Hypothalamus (tissue), 51 donors: Measurements from ENCODE around the gene ZNF57.
A peak's percentile ranks its signal among the peaks of the same experiment; 100 is the strongest.
"Not testable (repeated sequence)": the region's sequence is repeated elsewhere in the genome, so short reads cannot be mapped to it uniquely, and the experiment has no call there.

ENCODE experiments used
- DNase-seq, 51 donors: peaks; one replicate each; lab custom pipeline; 2025; lab: John Stamatoyannopoulos, UW

The ZNF57 gene

DNA sequence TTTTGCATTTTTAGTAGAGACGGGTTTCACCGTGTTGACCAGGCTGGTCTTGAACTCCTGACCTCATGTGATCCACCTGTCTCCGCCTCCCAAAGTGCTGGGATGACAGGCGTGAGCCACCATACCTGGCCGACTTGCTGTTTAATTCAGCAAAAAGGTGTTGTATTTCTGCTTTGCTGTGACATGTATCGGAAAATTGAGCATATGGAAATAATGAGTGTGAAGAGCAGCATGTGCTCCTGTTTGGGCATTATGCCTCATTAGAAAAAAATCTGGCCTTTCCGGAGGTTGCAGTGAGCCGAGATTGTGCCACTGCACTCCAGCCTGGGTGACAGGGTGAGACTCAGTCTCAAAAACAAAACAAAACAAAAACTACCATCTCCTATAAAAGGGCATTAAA is 10.2 kb upstream of the ZNF57 start:
- not testable (repeated sequence) for DNase-seq

DNA sequence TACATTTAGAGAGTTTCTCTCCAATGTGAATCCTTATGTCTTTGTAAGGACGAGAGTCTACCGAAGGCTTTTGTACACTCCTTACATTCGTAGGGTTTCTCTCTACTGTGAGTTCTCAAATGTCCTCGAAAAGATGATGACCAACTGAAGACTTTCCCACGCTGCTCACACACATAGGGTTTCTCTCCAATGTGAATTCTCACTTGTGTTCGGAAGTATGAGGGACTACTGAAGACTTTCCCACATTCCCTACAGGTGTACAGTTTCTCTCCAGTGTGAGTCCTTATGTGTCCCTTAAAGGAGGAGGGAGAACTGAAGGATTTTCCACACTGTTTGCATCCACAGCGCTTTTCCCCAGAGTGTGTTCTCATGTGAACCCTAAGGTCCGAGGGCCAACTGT is 4.0 kb upstream of the ZNF57 start:
- DNase-seq = no peak

DNA sequence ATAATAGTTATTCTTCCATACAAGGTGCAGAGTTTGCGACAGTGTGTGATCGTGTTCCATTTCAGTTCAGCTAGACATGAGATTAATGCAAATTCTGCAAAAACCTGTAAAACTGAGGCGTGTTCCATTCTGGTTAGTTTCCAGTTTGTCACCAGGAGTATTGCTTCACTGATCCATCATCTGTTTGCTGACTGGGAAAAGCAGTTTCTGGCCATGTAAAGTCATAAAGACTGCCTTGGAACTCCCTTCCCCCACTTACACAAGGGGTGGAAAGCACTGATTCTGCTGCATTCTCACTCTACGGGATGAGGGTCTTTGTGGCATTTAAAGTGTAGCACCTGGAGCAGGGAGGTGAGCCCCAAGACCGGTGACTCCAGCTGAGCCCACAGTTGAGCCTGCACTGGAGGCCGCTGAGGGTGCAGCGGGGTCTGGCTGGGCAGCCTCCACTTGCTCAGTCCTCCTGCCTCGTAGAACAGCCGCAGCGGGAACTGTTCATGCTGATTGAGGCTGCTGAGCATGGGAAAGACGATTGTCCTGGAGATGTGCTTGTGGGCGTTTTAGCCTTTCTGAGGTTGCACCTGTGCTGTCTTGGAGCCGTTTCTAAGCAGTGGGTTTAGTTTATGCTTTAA is 2.0 kb downstream of the ZNF57 start:
- DNase-seq = no peak

DNA sequence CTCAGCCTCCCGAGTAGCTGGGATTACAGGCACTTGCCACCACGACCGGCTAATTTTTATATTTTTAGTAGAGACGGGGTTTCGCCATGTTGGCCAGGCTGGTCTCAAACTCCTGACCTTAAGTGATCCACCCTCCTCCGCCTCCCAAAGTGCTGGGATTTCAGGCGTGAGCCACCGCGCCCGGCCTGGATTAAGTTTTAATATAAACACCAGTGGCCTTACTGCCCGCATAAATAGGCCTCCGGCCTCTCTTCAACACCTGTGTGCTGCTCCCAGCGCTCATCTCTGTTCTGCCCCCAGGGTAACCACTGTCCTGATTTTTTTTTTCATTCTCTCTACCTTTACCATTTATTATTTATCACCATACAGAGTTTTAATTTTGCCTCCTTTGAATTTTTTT is 2.6 kb downstream of the ZNF57 start:
- DNase-seq = not testable (repeated sequence)

DNA sequence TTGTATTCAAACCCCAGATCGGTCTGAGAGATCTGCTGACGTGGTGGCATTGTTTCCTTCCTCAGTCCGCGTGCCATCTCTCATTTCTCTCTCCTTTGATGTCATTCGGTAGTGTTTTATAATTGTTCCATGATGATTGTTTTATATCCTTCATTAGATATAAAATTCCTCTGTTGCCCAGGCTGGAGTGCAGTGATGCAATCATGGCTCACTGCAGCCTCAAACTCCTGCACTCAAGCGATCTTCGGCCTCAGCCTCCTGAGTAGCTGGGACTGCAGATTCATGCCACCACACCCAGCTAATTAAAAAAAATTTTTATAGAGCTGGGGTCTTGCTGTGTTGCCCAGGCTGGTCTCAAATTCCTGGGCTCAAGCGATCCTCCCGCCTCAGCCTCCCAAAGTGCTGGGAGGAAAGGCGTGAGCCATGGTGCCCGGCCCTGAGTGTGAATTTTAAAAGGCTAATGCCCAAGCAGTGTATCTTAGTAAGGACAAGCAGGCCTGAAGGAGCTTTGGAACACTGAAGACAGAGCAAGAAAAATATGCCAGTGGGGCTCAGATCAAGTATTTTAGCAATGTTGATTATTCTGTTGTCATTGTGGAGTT is 5.3 kb downstream of the ZNF57 start:
- DNase-seq = no peak

DNA sequence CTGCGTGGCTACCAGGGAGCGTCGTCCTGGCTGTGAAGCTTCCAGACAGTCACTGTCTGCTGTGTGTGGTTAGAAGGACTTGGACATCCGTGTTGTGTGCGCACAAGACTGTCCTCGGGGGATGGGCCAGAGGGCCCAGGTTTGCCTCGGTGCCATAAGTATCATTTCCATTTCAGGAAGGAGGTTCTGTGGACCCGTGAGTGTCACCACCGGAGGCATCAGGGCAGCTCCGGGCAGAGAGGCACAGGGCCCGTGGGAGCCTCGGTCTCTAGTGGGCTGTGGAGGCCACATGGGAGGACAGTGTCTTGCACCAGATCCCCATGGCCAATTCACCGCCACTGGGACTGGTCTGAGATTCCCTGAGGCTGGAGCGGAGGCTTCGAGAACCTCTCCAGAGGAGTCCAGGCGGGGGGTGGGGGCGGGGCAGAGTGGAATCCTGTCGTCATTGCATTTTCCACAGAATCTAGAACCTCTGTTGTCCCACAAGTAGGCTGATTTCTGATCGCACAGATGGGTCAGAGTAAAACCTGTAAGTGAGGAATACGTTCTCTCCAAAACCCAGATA is 6.0 kb downstream of the ZNF57 start:
- no peak for DNase-seq

DNA sequence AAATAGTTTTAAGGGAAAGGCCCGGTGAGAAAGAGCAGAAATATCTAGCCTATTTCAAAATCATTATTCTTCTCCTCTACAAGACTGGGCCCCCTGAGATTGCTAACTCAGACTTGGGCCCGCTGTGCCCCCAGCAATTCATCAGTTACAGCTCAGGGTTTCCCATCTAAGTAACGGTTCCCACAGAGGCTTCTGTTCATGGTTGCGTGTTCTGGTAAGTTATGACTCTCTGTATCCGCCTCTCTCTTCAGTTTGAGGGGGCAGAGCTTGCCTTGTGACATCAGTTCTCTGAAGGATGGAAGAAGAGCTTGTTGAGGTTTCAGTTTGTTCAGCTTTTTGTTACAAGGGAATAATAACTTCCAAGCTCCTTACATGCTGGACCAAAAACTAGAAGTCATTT is 11.6 kb downstream of the ZNF57 start:
- DNase-seq = no peak

DNA sequence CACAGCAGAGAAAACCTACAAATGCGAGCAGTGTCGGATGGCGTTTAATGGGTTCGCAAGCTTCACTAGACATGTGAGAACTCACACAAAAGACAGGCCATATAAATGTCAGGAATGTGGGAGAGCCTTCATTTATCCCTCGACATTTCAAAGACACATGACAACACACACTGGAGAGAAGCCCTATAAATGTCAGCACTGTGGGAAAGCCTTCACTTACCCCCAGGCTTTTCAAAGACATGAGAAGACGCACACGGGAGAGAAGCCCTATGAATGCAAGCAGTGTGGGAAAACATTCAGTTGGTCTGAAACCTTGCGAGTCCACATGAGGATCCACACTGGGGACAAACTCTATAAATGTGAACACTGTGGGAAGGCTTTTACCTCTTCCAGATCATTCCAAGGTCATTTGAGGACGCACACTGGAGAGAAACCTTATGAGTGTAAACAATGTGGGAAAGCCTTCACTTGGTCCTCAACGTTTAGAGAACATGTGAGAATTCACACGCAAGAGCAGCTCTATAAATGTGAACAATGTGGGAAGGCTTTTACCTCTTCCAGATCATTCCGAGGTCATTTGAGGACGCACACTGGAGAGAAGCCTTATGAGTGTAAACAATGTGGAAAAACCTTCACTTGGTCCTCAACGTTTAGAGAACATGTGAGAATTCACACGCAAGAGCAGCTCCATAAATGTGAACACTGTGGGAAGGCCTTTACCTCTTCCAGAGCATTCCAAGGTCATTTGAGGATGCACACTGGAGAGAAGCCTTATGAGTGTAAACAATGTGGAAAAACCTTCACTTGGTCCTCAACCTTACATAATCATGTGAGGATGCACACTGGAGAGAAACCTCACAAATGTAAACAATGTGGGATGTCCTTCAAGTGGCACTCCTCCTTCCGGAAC is 16.8 kb downstream of the ZNF57 start:
- no peak for DNase-seq

DNA sequence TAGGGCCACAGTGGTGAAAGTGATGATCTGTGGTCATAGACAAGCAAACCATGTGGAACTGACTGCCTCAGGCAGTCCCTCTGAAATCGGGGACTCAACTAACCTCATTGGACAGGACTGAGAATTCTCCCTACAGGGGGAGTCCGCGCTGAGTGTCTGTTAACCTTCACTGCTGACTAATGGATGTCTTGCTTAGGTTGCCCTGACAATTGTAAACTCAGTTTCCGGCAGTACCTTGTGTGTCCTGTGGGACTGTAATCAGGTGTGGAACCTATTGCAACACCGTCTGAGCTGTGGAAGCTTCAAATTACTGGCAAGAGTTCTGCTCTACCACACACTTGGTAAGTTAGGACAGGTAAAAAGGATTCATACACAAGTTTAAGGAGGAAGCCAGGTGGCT is 22.3 kb downstream of the ZNF57 start:
- DNase-seq = no peak

DNA sequence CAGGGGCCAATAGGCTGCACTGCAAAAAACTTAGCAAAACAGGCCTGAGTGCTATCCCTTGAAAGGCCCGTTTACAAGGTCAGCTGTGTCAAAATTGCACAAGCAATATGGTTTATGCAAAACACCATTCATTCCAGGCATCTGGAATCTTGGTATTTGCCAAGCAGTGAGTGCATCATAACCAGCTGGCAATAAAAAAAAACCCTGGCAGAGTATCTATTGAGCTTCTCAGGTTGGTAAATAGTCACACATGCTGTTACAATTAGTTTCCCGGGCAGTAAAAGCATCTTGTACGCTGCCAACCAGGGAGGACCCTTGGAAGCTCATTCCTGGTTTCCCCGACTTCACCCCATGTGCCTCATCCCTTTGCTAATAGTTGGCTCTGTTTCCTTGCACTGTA is 22.8 kb downstream of the ZNF57 start:
- peak in 2 of 51 donors; percentile 7 to 11 for DNase-seq

DNA sequence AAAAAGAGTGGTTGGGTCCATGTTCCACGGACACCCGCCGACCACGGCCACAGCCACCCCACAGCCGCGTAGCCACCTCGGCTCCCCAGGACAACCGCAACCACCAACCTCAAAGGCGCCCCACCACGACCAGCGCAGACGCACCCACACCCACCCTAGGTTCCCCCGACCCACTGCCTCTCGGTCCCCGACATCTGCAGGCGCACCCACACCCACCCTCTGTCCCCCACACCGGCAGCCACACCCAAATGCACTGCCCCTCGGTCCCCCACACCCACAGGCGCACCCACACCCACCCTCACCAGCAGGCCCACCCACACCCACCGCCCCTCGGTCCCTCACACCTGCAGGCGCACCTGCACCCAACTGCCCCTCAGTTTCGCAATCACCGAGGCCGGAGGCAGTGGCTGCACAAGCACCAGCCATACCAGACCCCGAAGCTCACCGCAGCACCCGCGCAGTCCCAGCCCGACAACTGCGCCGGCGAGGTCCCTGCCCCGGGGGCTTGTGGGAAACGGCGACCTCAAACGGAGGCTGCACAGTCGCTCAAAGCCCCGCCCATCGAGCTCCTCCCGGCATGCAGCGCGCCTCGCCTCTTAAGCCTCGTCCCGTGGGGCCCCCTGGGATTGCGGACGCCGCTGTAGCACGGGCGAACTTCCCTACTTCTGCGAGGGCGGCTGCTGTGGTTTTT is 25.8 kb downstream of the ZNF57 start:
- DNase-seq = no peak

DNA sequence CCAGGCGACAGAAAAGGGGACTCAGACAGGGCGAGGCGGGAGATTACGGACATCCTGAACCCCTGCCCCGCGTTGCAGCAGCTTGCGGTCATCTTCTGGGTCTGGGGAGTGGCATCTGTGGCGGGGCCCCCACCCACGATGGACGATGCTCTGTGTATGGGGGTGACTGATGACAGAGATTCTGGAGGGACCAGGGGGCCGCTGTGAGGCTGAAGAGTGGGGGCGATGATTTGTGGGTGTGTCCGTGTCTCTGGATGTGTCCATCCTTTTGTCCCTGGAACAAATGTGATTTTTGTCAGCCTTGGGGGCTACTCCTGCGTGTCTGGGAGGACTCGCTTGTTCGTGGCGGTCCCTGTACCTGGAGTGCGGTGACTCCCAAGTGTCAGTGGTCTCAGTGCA is 26.3 kb downstream of the ZNF57 start:
- DNase-seq = no peak

DNA sequence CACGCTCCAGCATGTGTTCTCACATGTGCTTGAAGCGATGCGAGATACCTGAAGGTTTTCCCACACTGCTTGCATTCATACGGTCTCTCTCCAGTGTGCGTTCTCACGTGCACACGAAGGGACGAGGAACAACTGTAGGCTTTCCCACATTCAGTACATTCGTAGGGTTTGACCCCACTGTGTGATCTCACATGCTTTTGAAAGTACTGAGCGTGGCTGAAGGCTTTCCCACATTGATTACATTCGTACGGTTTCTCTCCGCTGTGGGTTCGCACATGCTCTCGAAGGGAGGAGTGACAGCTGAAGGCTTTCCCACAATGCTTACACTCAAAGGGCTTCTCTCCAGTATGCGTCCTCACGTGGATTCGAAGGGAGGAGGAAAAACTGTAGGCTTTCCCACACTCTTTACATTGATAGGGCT is 32.8 kb downstream of the ZNF57 start:
- DNase-seq = no peak

DNA sequence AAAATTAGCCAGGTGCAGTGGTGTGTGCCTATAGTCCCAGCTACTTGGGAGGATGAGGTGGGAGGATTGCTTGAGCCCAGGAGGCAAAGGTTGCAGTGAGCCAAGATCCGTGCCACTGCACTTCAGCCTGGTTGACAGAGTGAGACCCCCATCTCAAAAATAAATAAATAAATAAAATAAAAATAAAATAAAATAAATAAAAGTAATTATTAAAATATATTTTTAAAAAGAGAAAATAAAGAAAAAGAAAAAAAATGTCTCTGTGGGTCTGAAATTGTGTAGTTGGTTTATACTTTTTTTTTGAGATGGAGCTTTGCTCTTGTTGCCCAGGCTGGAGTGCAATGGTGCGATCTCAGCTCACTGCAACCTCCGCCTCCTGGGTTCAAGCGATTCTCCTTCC is 35.1 kb downstream of the ZNF57 start:
- DNase-seq = not testable (repeated sequence)

DNA sequence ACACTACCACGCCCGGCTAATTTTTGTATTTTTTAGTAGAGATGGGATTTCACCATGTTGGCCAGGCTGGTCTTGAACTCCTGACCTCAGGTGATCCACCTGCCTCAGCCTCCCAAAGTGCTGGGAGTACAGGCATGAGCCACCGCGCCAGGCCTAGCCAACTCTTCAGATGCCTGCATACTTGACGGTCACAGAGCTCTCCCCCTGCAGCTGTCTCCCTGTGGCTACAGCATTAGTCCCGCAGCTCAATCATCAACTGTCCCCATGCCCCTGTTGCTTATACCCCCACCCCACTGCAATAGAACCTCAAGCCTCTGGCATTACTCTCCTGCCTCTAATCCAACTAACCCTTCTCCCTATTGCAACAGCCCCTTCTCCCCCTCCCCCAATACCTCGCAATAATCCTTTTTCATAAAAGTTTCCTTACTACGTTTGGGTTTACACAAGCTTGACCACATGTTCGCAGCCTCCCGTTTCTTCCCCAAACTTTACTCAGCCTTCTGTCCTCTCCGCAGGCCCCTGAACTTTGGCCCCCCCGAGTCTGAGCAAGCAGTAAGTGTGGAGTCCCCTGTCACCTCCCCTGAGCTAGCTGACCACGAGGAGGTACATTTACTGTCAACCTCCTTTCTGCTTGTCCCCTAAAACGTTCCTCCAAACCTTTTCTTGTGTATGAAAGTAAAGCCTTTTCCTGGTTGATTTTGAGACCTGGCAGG is 42.4 kb downstream of the ZNF57 start:
- no peak for DNase-seq

DNA sequence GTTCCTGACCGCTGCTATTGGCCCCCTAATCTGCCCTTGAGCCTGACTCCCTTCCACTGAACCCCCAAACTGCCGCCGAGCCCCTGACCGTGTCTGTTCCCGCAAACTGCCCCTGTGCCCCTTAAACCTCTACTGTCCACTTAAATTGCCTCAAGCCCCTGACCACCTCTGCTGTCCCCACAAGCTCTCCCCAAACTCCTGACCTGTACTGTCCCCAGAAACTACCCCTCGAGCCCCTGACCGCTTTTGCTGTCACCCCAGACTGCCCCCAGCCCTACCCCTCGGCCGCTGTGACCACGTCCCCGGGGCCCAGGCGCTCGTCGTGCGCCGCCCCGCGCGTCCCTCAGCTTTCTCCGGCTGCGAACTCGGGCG is 43.7 kb downstream of the ZNF57 start:
- DNase-seq = no peak

DNA sequence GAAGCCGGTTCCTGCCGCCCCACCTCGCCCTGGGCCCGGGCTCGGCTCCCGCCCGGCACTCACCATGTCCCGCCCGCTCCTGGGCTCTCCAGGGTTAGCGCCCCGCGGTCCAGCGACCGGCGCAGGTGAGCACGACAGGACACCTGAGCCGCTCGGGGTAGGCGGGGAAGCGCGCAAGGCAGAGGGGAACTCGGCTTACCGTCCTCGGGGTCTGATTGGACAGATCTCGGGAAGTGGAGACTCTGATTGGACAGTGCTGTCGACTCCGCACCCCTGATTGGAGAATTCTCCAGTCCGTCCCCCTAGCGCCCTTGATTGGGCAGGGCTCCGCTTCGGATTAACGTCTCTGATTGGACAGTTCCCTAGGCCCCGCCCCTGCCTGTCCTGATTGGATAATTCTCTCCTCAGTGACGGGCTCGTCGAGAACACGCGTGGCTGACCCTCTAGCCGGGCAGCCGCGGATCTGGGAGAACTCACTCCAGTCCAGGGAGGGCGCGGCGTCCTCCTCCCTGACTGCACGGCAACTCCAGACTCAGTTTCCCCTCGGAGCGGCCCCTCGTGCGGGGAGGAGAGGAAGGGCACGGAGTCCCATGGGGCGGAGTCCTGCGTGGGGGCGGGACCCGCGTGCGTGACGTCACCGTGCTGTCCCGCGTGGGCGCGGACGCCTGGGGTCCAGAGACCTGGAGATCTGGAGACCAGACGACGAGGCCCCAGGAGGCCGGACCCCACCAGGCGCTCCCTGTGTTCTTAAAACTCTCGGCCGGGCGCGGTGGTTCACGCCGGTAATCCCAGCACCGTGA is 44.2 kb downstream of the ZNF57 start, which contains the start of gene ZNF77:
Gene ZNF77, minus strand, starts transcription at position 197 of the 800 bp plus-strand sequence. Its CDS starts 131 bp downstream, at position 66.
- peak; percentile 83 to 99 (median 95) for DNase-seq

DNA sequence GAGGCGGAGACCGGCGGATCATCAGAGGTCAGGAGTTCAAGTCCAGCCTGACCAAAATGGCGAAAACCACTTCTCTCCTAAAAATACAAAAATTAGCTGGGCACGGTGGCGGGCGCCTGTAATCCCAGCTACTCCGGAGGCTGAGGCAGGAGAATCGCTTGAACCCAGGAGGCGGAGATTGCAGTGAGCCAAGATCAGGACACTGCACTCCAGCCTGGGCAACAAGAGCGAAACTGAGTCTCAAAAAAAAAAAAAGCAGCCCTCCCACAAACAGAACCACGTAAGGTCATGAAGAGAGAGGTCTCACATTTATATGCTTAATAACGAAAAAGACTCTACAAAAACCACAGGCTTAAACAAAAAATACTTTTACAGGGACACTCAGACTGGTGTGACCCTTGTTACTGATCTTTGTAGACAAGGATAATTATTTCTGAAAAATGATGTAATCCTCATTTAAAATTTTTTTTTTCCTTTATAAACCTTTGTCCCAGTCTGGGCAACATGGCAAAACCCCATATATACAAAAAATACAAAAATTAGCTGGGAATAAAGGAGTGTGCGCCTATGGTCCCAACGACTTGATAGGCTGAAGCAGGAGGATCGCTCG is 45.0 kb downstream of the ZNF57 start:
- DNase-seq = no peak

DNA sequence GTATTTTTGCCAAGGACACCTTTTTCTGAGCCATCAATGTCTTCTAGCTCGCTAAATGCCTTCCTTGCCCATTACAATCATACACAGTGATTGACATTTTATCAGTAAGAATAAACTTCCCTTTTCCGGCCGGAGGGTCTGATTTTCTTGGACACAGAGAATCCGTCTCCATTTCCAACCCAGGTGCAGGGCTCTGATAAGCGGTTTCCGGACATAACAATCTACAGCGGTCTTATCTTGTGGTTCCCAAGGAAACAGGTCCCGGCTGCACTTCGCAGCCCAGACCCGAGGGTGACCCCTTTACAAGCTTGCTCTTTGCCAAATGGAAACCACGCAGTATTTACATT is 49.2 kb downstream of the ZNF57 start:
- DNase-seq = no peak
